ENCODE measurements around the gene WNT5B. TPM values are rescaled to one million over a fixed set of nuclear protein-coding genes. Genes with fewer than 3 reads are reported as not detected.

The WNT5B gene
- total and polyA plus RNA-seq, 2 of the 8 experiments (the other 6 are each of a cell fraction or from before 2014, with no cell fraction given) = 0.91 to 1.2 TPM

- TF ChIP-seq CHD7 (IDR thresholded peaks at IDR 0.05; ENCODE audit: insufficient replicate concordance, low read length) (no peak), POLR2A (IDR thresholded peaks at IDR 0.05; ENCODE audit: control extremely low read depth in 1 of 2, low read depth in 2 of 2, low read length in 2 of 2) (no peak), KDM4A (IDR thresholded peaks at IDR 0.05; ENCODE audit: low read depth, low read length, severe bottlenecking) (no peak), ASH2L (IDR thresholded peaks at IDR 0.05; ENCODE audit: low read length) (no peak), RAD21 (IDR thresholded peaks at IDR 0.05 in 1 of 2, conservative IDR thresholded peaks at IDR 0.05 in 1 of 2; ENCODE audit: low read depth in 2 of 2, low read length in 2 of 2) (no peak), SIX5 (IDR thresholded peaks at IDR 0.05; ENCODE audit: low read depth, low read length) (no peak), SP2 (IDR thresholded peaks at IDR 0.05; ENCODE audit: low read length) (no peak), USF2 (IDR thresholded peaks at IDR 0.05; ENCODE audit: low read length) (no peak)
Observed at GRCh38 chr12:1680804-1681492, 51.9 kb downstream of the WNT5B start (continued).

Measured in H1 (cell line).